ENCODE measurements around the gene ACP5. TPM values are rescaled to one million over a fixed set of nuclear protein-coding genes. Genes with fewer than 3 reads are reported as not detected.
A peak's percentile ranks its signal among the peaks of the same experiment; 100 is the strongest.
"Not testable (repeated sequence)": the region's sequence is repeated elsewhere in the genome, so short reads cannot be mapped to it uniquely, and the experiment has no call there.

The ACP5 gene
- total RNA-seq, 1 donor from 2014 or later, result 18.0 TPM

- DNase-seq (ENCODE audit: low spot score), result peak; percentile 62
Observed at GRCh38 chr19:11578258-11579142, 1.1 kb upstream of the ACP5 start.

GRCh38 chr19:11576227-11576626 lies 1.2 kb downstream of the ACP5 start:
- no peak for DNase-seq (ENCODE audit: low spot score)

DNA sequence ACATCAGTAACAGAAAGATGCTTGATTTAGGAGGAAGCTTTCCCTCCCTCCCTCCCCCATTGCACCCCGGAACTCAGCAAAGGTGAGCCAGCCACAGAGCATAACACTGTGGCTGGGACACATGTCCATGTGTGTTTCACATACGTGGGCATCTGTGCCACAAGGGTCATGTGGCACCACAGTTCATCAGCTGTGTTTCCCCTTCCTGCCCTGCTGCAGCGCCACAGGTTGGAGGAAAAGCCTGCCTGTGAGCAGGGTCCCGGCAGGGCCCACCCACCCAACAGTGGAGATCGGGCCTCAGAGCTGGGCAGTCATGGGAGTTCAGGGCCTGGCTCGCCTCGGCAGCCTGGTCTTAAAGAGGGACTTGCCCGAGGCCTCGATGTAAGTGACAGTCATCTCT lies 2.8 kb downstream of the ACP5 start:
- DNase-seq (ENCODE audit: low spot score), result no peak

DNA sequence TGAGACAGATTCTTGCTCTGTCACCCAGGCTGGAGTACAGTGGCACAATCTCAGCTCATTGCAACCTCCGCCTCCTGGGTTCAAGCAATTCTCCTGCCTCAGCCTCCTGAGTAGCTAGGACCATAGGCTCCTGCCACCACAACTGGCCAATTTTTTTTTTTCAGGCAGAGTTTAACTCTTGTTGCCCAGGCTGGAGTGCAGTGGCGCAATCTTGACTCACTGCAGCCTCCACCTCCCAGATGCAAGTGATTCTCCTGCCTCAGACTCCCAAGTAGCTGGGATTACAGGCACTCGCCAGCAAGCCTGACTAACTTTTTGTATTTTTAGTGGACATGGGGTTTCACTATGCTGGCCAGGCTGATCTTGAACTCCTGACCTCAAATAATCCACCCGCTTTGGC lies 3.7 kb downstream of the ACP5 start:
- DNase-seq (ENCODE audit: low spot score), result not testable (repeated sequence)

GRCh38 chr19:11573354-11573753 lies 4.1 kb downstream of the ACP5 start:
- DNase-seq (ENCODE audit: low spot score), result not testable (repeated sequence)

DNA sequence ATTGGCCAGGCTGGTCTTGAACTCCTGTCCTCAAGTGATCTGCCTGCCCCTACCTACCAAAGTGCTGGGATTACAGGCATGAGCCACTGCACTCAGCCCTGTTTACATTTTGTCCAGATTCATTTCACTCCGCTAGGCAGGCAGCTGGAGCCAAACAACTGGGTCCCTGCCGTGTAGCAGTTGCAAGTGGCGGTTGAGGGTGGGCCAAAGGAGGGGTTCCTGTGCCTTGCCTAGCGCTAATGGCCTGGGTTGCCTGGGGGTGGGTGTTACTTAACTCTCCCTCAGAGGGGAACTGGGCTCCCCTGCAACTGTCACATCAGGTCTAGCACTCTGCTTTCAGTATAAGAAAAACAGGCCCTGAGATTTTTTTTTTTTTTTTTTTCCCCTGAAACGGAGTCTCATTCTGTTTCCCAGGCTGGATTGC lies 7.4 kb downstream of the ACP5 start:
- no peak for DNase-seq (ENCODE audit: low spot score)

DNA sequence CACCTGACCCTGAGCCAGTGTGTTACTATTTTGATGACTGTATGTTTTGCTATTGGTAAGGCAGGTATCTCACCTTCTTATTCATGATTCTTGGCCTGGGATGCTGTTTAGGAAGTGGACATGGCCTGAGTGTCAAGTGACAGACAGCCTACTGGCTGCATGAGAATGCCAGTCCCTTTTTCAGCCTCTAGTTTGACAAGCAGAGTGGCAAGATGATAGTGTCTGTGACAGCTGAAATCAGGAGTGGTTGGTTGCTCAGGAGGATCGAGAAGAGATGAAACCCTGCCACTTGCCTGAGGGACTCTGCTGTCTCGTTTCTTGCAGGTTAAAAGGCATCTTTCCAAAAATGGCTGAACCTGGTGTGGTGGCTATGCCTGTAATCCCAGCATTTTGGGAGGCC lies 11.3 kb downstream of the ACP5 start:
- no peak for DNase-seq (ENCODE audit: low spot score)

GRCh38 chr19:11565649-11565980 lies 11.8 kb downstream of the ACP5 start:
- DNase-seq (ENCODE audit: low spot score), result not testable (repeated sequence)

DNA sequence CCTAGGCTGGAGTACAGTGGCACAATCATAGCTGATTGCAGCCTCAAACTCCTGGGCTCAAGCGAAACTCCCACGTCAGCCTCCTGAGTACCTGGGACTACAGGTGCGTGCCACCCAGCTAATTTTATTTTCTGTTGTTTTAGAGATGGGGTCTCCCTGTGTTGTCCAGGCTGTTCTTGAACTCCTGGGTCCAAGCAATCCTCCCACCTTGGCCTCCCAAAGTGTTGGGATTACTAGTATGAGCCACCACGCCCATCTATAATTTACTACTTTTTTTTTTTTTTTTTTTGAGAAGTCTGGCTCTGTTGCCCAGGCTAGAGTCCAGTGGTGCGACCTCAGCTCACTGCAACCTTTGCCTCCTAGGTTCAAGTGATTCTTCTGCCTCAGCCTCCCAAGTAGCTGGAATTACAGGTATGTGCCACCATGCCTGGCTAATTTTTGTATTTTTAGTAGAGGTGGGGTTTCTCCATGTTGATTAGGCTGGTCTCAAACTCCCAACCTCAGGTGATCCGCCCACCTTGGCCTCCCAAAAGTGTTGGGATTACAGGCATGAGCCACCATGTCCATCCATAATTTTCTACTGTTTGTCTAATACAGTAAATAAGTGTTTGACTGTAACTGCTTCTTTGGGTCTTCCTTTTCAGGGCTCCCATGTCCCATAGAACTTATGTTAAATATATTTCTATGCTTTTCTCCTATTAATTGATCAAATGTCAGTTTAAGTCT lies 13.2 kb downstream of the ACP5 start:
- DNase-seq (ENCODE audit: low spot score), result not testable (repeated sequence)

GRCh38 chr19:11563532-11563931 lies 13.9 kb downstream of the ACP5 start:
- no peak for DNase-seq (ENCODE audit: low spot score)

DNA sequence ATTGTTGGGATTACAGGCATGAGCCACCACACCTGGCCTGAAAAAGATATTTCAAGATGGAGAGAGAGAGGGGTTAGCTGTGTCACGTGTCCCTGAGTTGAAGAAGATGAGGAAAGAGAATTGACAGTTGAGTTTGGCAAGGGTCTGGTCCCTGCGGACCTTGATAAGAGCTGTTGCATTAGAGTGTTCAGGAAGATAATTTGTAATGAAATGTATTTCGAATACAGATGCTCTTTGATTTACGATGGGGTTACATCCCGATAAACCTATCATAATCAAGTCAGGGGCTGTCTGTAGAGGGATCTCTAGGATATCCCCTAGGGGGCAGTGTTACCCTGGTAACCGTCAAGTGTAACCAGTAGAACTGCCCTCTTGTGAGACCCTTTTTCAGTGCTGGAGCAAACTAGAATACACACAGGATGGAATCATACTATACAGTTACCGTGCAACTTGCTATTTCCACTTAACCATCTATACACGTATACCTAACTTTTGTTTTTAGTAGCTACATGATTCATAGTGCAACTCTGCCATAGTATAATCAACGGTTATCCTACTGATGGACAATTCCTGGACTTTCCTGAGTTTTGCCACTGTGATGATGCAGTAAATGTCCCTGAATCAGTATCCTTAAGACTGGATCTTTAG lies 16.9 kb downstream of the ACP5 start:
- DNase-seq (ENCODE audit: low spot score), result peak; percentile 47

GRCh38 chr19:11558881-11559828 lies 18.3 kb downstream of the ACP5 start, which contains the start of gene ELOF1:
Gene ELOF1 (minus strand): TSS chr19:11559230. CDS start chr19:11554347, 4,883 bp downstream.
- DNase-seq (ENCODE audit: low spot score), result peak; percentile 98

- DNase-seq (ENCODE audit: low spot score), result no peak
Observed at GRCh38 chr19:11556634-11557420, 20.6 kb downstream of the ACP5 start.

DNA sequence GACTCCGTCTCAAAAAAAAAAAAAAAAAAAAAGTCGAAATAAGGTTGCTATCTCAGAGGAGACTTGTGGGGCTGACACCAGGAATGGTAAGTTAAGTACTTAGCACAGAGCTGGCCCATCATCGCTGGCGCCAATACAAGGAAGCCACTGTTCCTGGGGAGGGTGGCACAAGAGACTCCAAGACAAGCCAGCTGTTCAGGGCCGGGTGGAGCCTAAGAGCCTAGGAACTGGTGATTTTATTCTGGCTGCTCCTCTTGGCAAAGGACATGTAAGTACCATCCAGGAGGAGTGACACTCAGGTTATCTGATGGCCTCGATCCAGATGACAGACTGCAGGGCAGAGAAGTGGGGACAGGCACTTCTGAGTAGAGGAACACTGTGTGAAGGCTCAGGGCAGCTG lies 22.2 kb downstream of the ACP5 start:
- no peak for DNase-seq (ENCODE audit: low spot score)

- DNase-seq (ENCODE audit: low spot score), result no peak
Observed at GRCh38 chr19:11554160-11554559, 23.3 kb downstream of the ACP5 start.

DNA sequence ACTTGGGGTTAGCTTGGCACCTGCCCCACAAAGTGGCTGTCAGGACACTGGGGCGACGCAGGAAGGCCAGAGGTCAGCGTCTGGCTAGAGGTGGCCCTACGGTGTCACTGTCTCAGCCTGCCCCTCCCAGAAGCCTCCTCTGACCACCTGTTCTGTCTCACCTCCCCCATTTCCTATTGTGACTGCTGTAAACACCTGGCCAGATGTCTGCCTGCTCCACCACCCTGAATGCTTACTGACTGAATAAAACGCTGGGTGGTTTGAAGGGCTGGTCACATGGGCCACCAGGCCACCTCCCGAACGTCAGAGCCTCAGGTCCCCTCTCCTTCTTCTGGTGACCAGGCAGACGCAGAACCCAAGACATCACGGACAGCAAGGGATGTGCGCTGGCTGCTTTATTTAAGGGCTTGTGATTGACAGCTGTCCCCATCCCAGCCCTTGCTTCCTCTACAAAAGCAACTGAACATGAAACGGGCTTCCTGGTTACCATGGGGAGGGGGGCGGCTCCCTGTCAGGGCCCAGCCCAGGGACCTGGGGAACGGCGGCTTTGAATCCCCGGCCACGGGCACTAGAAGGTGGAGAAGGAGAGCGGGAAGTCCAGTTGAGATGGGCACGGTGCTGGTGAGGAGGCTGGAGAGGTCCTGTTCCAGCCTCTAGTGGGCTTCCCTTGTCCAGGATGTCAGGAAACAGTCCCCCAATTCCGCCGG lies 24.6 kb downstream of the ACP5 start:
- DNase-seq (ENCODE audit: low spot score), result no peak

GRCh38 chr19:11551603-11552235 lies 25.7 kb downstream of the ACP5 start:
- no peak for DNase-seq (ENCODE audit: low spot score)

DNA sequence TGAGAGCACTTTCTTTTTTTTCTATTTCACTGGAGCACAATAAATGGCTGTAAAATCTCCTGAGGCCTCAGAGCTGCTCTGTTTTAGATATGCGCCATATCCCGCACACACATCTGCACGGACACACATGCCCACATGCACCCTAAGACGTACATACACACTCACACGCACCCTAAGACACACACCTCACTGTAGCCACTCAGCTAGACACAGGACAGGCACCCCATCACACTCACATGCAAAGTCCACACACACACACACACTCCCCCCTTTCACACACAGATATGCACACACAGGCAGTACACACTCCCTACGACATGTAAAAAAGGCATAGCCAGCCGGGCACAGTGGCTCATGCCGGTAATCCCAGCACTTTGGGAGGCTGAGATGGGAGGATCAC lies 27.2 kb downstream of the ACP5 start:
- DNase-seq (ENCODE audit: low spot score), result no peak

GRCh38 chr19:11549386-11549953 lies 28.0 kb downstream of the ACP5 start:
- DNase-seq (ENCODE audit: low spot score), result no peak
